ENCODE results near the gene SLCO4A1. TPM values are rescaled to one million over a fixed set of nuclear protein-coding genes. Genes with fewer than 3 reads are reported as not detected.

The SLCO4A1 gene
- total and polyA plus RNA-seq, 9 of the 15 experiments (the other 6 are each of a cell fraction or from before 2014, with no cell fraction given) = 1.6 to 21.9 (median 12.8) TPM

DNA sequence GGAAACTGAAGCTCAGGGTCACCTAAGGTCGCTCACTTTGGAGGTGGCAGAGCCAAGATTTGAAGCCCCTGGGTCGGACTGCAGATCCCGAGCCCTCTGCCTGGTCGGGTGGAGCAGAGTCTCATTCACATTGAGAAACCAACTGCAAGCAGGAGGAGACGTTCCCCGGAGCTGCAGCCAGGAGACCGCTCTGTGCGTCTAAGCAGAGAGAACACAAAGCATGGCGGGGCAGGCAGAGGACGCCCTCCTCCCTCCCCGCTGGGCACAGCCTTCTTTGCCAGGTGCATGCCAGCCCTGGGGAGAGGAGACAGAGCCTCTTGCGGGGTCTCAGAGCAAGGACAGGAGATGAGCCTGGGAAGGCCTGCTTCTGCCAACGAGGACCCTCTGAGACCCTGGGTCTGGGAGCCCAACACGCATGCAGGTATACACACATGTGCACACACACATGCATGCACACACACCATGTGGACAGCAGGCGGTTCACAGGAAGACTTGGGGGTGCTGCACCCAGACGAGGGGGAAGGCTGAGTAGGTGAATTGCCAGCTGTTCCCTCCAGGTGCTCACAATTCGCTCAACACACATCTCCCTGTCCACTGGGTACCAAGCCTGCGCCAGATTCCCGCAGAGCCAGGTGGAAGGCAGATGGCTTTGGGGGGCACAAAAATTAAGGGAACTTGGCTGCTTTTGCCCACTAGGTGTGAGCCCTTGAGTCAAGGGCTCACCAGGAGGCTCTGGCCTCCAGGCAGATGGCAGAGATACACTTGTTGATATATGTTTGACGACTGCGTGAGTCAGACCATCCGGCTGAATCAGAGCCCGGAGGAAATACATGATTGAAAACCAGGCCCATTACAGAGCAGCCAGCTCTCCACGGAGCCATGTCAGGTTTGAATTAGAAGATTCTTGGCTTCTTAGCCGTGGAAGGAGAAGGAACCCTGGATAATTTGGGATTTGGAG is 60.9 kb downstream of the SLCO4A1 start:
- Histone ChIP-seq H3K36me3 (ENCODE audit: control insufficient read depth, insufficient read depth, low read length) (no peaks in the 10 kb centered on the region), H3K9me3 (replicated peaks; ENCODE audit: control insufficient read depth, insufficient read depth, low read depth, low read length) (no peaks in the 10 kb centered on the region), H4K20me1 (replicated peaks; ENCODE audit: control insufficient read depth, insufficient read depth, low read length) (peaks cover 11% of the 10 kb centered on the region; the same call in 1 of the 2 replicates), H2AFZ (ENCODE audit: low read depth, low read length) (no peak overlapping the region), H3K4me3 (no peak overlapping the region), H3K9me1 (ENCODE audit: control insufficient read depth, insufficient read depth, low read length) (no peaks in the 10 kb centered on the region), H3K79me2 (ENCODE audit: control insufficient read depth, insufficient read depth, low read length) (no peaks in the 10 kb centered on the region), H3K27ac (ENCODE audit: extremely low read depth, low read depth, low read length) (no peak overlapping the region), H3K4me1 (replicated peaks in 1 of 2; ENCODE audit: control insufficient read depth in 2 of 2, insufficient read depth in 2 of 2, low read length in 2 of 2) (peaks cover 0 to 24% of the 10 kb centered on the region in 2 experiments; a peak in 4 of 5 replicates), H3K27me3 (ENCODE audit: control insufficient read depth in 2 of 2, insufficient read depth in 2 of 2, low read length in 2 of 2) (peaks cover 52 to 95% of the 10 kb centered on the region in 2 experiments), H3K4me2 (ENCODE audit: insufficient read depth, low read length) (no peak overlapping the region), H3K9ac (ENCODE audit: insufficient read depth in 1 of 2, low read depth in 2 of 2, low read length in 2 of 2) (no peak overlapping the region)
- FAIRE-seq (peak; percentile 26), DNase-seq (ENCODE audit: extremely low read depth in 1 of 4, low spot score in 3 of 4) (peak in 2 of 4 experiments; percentile 37 to 38), ATAC-seq (peak; percentile 30; the same call in 1 of the 3 replicates)
- BruUV-seq (replicated peaks) = no TSS peak
- in situ Hi-C loops (cut with MboI) = no loop called here
- ChIA-PET CTCF (ENCODE audit: low intra/inter-chr PET ratio) (interaction anchor here (1.2 kb wide), 1 partner anchor 105 kb away, joined by 3 read pairs; no protein-coding TSS in a partner anchor), POLR2A (interaction anchor here (0.5 kb wide), 1 partner anchor 125 kb away, joined by 4 read pairs; no protein-coding TSS in a partner anchor)
- WGBS (ENCODE audit: insufficient coverage, low coverage, missing lambda C conversion rate) = 6% methylated on average over 22 of the region's 25 CpGs
- intact Hi-C loops (cut with micrococcal nuclease) = no loop called here
- TF ChIP-seq ZNF431 (CRISPR knock-in tag; IDR thresholded peaks at IDR 0.05) (no peak), KLF1 (tag; IDR thresholded peaks at IDR 0.05) (no peak), SMAD4 (CRISPR knock-in tag; conservative IDR thresholded peaks at IDR 0.05) (no peak), ILK (tag; IDR thresholded peaks at IDR 0.05; ENCODE audit: borderline replicate concordance, low read depth) (no peak), ZNF143 (CRISPR knock-in tag; IDR thresholded peaks at IDR 0.05) (no peak), ZNF561 (CRISPR knock-in tag; conservative IDR thresholded peaks at IDR 0.05) (no peak), MYNN (IDR thresholded peaks at IDR 0.05) (no peak), MYNN (CRISPR knock-in tag; IDR thresholded peaks at IDR 0.05) (no peak), RBM34 (IDR thresholded peaks at IDR 0.05; ENCODE audit: borderline replicate concordance, insufficient read depth, low read length) (no peak), DACH1 (IDR thresholded peaks at IDR 0.05; ENCODE audit: partially characterized antibody) (no peak), KAT2B (IDR thresholded peaks at IDR 0.05; ENCODE audit: low read depth, low read length) (no peak), MCM5 (IDR thresholded peaks at IDR 0.05; ENCODE audit: low read depth) (no peak), ZNF24 (IDR thresholded peaks at IDR 0.05) (no peak), SIN3B (IDR thresholded peaks at IDR 0.05; ENCODE audit: low read depth) (no peak), CREM (IDR thresholded peaks at IDR 0.05; ENCODE audit: low read depth) (0 out of 2 replicates have a peak, but pooled peaks have one; percentile 29)
- TF ChIP-seq, protein P1, sequence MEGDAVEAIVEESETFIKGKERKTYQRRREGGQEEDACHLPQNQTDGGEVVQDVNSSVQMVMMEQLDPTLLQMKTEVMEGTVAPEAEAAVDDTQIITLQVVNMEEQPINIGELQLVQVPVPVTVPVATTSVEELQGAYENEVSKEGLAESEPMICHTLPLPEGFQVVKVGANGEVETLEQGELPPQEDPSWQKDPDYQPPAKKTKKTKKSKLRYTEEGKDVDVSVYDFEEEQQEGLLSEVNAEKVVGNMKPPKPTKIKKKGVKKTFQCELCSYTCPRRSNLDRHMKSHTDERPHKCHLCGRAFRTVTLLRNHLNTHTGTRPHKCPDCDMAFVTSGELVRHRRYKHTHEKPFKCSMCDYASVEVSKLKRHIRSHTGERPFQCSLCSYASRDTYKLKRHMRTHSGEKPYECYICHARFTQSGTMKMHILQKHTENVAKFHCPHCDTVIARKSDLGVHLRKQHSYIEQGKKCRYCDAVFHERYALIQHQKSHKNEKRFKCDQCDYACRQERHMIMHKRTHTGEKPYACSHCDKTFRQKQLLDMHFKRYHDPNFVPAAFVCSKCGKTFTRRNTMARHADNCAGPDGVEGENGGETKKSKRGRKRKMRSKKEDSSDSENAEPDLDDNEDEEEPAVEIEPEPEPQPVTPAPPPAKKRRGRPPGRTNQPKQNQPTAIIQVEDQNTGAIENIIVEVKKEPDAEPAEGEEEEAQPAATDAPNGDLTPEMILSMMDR (IDR thresholded peaks at IDR 0.05 in 2 of 3, conservative IDR thresholded peaks at IDR 0.05 in 1 of 3; ENCODE audit: insufficient read depth in 2 of 3, low read depth in 1 of 3, low read length in 3 of 3) = peak in 2 of 3 experiments; percentile 21 to 24; a peak in 4 of 6 replicates
- TF ChIP-seq, protein P2, sequence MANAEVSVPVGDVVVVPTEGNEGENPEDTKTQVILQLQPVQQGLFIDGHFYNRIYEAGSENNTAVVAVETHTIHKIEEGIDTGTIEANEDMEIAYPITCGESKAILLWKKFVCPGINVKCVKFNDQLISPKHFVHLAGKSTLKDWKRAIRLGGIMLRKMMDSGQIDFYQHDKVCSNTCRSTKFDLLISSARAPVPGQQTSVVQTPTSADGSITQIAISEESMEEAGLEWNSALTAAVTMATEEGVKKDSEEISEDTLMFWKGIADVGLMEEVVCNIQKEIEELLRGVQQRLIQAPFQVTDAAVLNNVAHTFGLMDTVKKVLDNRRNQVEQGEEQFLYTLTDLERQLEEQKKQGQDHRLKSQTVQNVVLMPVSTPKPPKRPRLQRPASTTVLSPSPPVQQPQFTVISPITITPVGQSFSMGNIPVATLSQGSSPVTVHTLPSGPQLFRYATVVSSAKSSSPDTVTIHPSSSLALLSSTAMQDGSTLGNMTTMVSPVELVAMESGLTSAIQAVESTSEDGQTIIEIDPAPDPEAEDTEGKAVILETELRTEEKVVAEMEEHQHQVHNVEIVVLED (CRISPR knock-in tag; IDR thresholded peaks at IDR 0.05) = no peak

Measured in K562 (cell line).